ENCODE results near the gene SAMD4B. TPM values are rescaled to one million over a fixed set of nuclear protein-coding genes. Genes with fewer than 3 reads are reported as not detected.

Gene SAMD4B
- total and polyA plus RNA-seq, 10 of the 15 experiments (the other 5 are each of a cell fraction or from before 2014, with no cell fraction given), result 2.4 to 43.3 (median 23.9) TPM

Small RNA genes lying within 50 kb of the gene (microRNA-seq; reads per million reads assigned to microRNA genes)
- gene MIR4530, result 0.94 reads per million

Small RNA genes lying within 50 kb of the gene (small RNA-seq; reads per million reads assigned to genes)
- gene AC011445.2 (3.3 reads per million, percentile 79 among the genes with 10 or more reads in this experiment), gene MIR4530 (0.20 reads per million), gene RN7SL566P (not detected)

Other genes starting within 250 kb of the SAMD4B start
Only the 7 nearest of the 20 such genes appear.
- 0.22 TPM in 1 of 2 replicates, not detected in the other for gene IFNL1, start 46.0 kb upstream of the SAMD4B start, total RNA-seq (2014; rRNA removed)
- gene IFNL1, start 46.0 kb upstream of the SAMD4B start, total RNA-seq (2014; rRNA removed; fragmentation: Illumina TruSeq; extraction: Trizol), result not detected in 2 replicates
- not detected in 2 replicates for gene IFNL1, start 46.0 kb upstream of the SAMD4B start, total RNA-seq (2021)
- not detected in 2 replicates for gene IFNL1, start 46.0 kb upstream of the SAMD4B start, polyA plus RNA-seq (2011; rRNA removed)
- gene IFNL1, start 46.0 kb upstream of the SAMD4B start, polyA plus RNA-seq (2014; fragmentation: Illumina TruSeq; extraction: Trizol), result not detected in 2 replicates
- gene IFNL1, start 46.0 kb upstream of the SAMD4B start, polyA plus RNA-seq (2014; fragmentation: Nextera tagmentation; extraction: Ambion mirVana), result not detected
- gene IFNL1, start 46.0 kb upstream of the SAMD4B start, polyA plus RNA-seq (2014; rRNA removed), result not detected in 2 replicates
- gene IFNL1, start 46.0 kb upstream of the SAMD4B start, polyA plus RNA-seq (2016; fragmentation: Nextera tagmentation; extraction: Ambion mirVana), result not detected
- gene LRFN1, start 21.6 kb upstream of the SAMD4B start, total RNA-seq (2014; rRNA removed), result 0.38 and 0.40 TPM in 2 replicates
- 0.05 and 0.13 TPM in 2 replicates for gene LRFN1, start 21.6 kb upstream of the SAMD4B start, total RNA-seq (2014; rRNA removed; fragmentation: Illumina TruSeq; extraction: Trizol)
- 0.85 and 1.0 TPM in 2 replicates for gene LRFN1, start 21.6 kb upstream of the SAMD4B start, total RNA-seq (2021)
- gene LRFN1, start 21.6 kb upstream of the SAMD4B start, polyA plus RNA-seq (2011; rRNA removed), result 0.13 and 0.29 TPM in 2 replicates
- 0.10 TPM in 1 of 2 replicates, not detected in the other for gene LRFN1, start 21.6 kb upstream of the SAMD4B start, polyA plus RNA-seq (2014; fragmentation: Illumina TruSeq; extraction: Trizol)
- under 1 TPM in 1 of 2 experiments, not detected in 1; 0.09 TPM for gene LRFN1, start 21.6 kb upstream of the SAMD4B start, polyA plus RNA-seq (2014; fragmentation: Nextera tagmentation; extraction: Ambion mirVana)
- gene LRFN1, start 21.6 kb upstream of the SAMD4B start, polyA plus RNA-seq (2014; rRNA removed), result 0.86 and 0.91 TPM in 2 replicates
- under 1 TPM; 0.24 to 0.35 TPM for gene LRFN1, start 21.6 kb upstream of the SAMD4B start, polyA plus RNA-seq (2016; fragmentation: Nextera tagmentation; extraction: Ambion mirVana)
- gene GMFG, start 6.4 kb upstream of the SAMD4B start, total RNA-seq (2014; rRNA removed), result 119 and 121 TPM in 2 replicates
- 159 and 169 TPM in 2 replicates for gene GMFG, start 6.4 kb upstream of the SAMD4B start, total RNA-seq (2014; rRNA removed; fragmentation: Illumina TruSeq; extraction: Trizol)
- gene GMFG, start 6.4 kb upstream of the SAMD4B start, total RNA-seq (2021), result 197 and 211 TPM in 2 replicates
- gene GMFG, start 6.4 kb upstream of the SAMD4B start, polyA plus RNA-seq (2011; rRNA removed), result 189 and 194 TPM in 2 replicates
- gene GMFG, start 6.4 kb upstream of the SAMD4B start, polyA plus RNA-seq (2014; fragmentation: Illumina TruSeq; extraction: Trizol), result 198 and 203 TPM in 2 replicates
- gene GMFG, start 6.4 kb upstream of the SAMD4B start, polyA plus RNA-seq (2014; fragmentation: Nextera tagmentation; extraction: Ambion mirVana), result 100 to 1,000 TPM; 591 to 635 TPM
- gene GMFG, start 6.4 kb upstream of the SAMD4B start, polyA plus RNA-seq (2014; rRNA removed), result 154 and 160 TPM in 2 replicates
- gene GMFG, start 6.4 kb upstream of the SAMD4B start, polyA plus RNA-seq (2016; fragmentation: Nextera tagmentation; extraction: Ambion mirVana), result 100 to 1,000 TPM; 254 to 256 TPM
- gene PAF1, start 48.7 kb downstream of the SAMD4B start, total RNA-seq (2014; rRNA removed), result 35.9 and 40.0 TPM in 2 replicates
- 26.2 and 32.2 TPM in 2 replicates for gene PAF1, start 48.7 kb downstream of the SAMD4B start, total RNA-seq (2014; rRNA removed; fragmentation: Illumina TruSeq; extraction: Trizol)
- gene PAF1, start 48.7 kb downstream of the SAMD4B start, total RNA-seq (2021), result 33.8 and 34.8 TPM in 2 replicates
- 34.2 and 44.6 TPM in 2 replicates for gene PAF1, start 48.7 kb downstream of the SAMD4B start, polyA plus RNA-seq (2011; rRNA removed)
- gene PAF1, start 48.7 kb downstream of the SAMD4B start, polyA plus RNA-seq (2014; fragmentation: Illumina TruSeq; extraction: Trizol), result 38.3 and 44.2 TPM in 2 replicates
- 1 to 10 TPM; 1.7 to 3.7 TPM for gene PAF1, start 48.7 kb downstream of the SAMD4B start, polyA plus RNA-seq (2014; fragmentation: Nextera tagmentation; extraction: Ambion mirVana)
- gene PAF1, start 48.7 kb downstream of the SAMD4B start, polyA plus RNA-seq (2014; rRNA removed), result 39.2 and 41.8 TPM in 2 replicates
- gene PAF1, start 48.7 kb downstream of the SAMD4B start, polyA plus RNA-seq (2016; fragmentation: Nextera tagmentation; extraction: Ambion mirVana), result 10 to 100 TPM; 39.3 to 45.8 TPM
- gene MED29, start 49.0 kb downstream of the SAMD4B start, total RNA-seq (2014; rRNA removed), result 22.6 and 22.7 TPM in 2 replicates
- 12.8 and 14.5 TPM in 2 replicates for gene MED29, start 49.0 kb downstream of the SAMD4B start, total RNA-seq (2014; rRNA removed; fragmentation: Illumina TruSeq; extraction: Trizol)
- gene MED29, start 49.0 kb downstream of the SAMD4B start, total RNA-seq (2021), result 26.2 and 28.0 TPM in 2 replicates
- gene MED29, start 49.0 kb downstream of the SAMD4B start, polyA plus RNA-seq (2011; rRNA removed), result 13.9 and 19.5 TPM in 2 replicates
- gene MED29, start 49.0 kb downstream of the SAMD4B start, polyA plus RNA-seq (2014; fragmentation: Illumina TruSeq; extraction: Trizol), result 16.7 and 23.0 TPM in 2 replicates
- gene MED29, start 49.0 kb downstream of the SAMD4B start, polyA plus RNA-seq (2014; fragmentation: Nextera tagmentation; extraction: Ambion mirVana), result 1 to 10 TPM; 3.2 to 5.1 TPM
- 24.4 and 26.4 TPM in 2 replicates for gene MED29, start 49.0 kb downstream of the SAMD4B start, polyA plus RNA-seq (2014; rRNA removed)
- gene MED29, start 49.0 kb downstream of the SAMD4B start, polyA plus RNA-seq (2016; fragmentation: Nextera tagmentation; extraction: Ambion mirVana), result 10 to 100 TPM; 31.9 to 36.6 TPM
- gene ZFP36, start 64.4 kb downstream of the SAMD4B start, total RNA-seq (2014; rRNA removed), result 10.1 and 11.9 TPM in 2 replicates
- gene ZFP36, start 64.4 kb downstream of the SAMD4B start, total RNA-seq (2014; rRNA removed; fragmentation: Illumina TruSeq; extraction: Trizol), result 10.0 and 10.1 TPM in 2 replicates
- gene ZFP36, start 64.4 kb downstream of the SAMD4B start, total RNA-seq (2021), result 50.1 and 55.0 TPM in 2 replicates
- 2.9 and 5.3 TPM in 2 replicates for gene ZFP36, start 64.4 kb downstream of the SAMD4B start, polyA plus RNA-seq (2011; rRNA removed)
- gene ZFP36, start 64.4 kb downstream of the SAMD4B start, polyA plus RNA-seq (2014; fragmentation: Illumina TruSeq; extraction: Trizol), result 24.3 and 30.2 TPM in 2 replicates
- 1 to 10 TPM; 5.3 to 7.8 TPM for gene ZFP36, start 64.4 kb downstream of the SAMD4B start, polyA plus RNA-seq (2014; fragmentation: Nextera tagmentation; extraction: Ambion mirVana)
- 31.3 and 31.6 TPM in 2 replicates for gene ZFP36, start 64.4 kb downstream of the SAMD4B start, polyA plus RNA-seq (2014; rRNA removed)
- 10 to 100 TPM; 39.7 to 43.7 TPM for gene ZFP36, start 64.4 kb downstream of the SAMD4B start, polyA plus RNA-seq (2016; fragmentation: Nextera tagmentation; extraction: Ambion mirVana)
- 13.4 and 18.1 TPM in 2 replicates for gene PLEKHG2, start 70.2 kb downstream of the SAMD4B start, total RNA-seq (2014; rRNA removed)
- gene PLEKHG2, start 70.2 kb downstream of the SAMD4B start, total RNA-seq (2014; rRNA removed; fragmentation: Illumina TruSeq; extraction: Trizol), result 12.1 and 13.6 TPM in 2 replicates
- gene PLEKHG2, start 70.2 kb downstream of the SAMD4B start, total RNA-seq (2021), result 56.6 and 62.5 TPM in 2 replicates
- 6.3 and 10.4 TPM in 2 replicates for gene PLEKHG2, start 70.2 kb downstream of the SAMD4B start, polyA plus RNA-seq (2011; rRNA removed)
- 17.1 and 114 TPM in 2 replicates for gene PLEKHG2, start 70.2 kb downstream of the SAMD4B start, polyA plus RNA-seq (2014; fragmentation: Illumina TruSeq; extraction: Trizol)
- gene PLEKHG2, start 70.2 kb downstream of the SAMD4B start, polyA plus RNA-seq (2014; fragmentation: Nextera tagmentation; extraction: Ambion mirVana), result 1 to 10 TPM; 3.0 to 7.2 TPM
- gene PLEKHG2, start 70.2 kb downstream of the SAMD4B start, polyA plus RNA-seq (2014; rRNA removed), result 25.2 and 31.8 TPM in 2 replicates
- 10 to 100 TPM; 17.3 to 18.1 TPM for gene PLEKHG2, start 70.2 kb downstream of the SAMD4B start, polyA plus RNA-seq (2016; fragmentation: Nextera tagmentation; extraction: Ambion mirVana)